NB4 (cell line): ENCODE results near the gene DAG1.

ENCODE experiments used
- MYC ChIP-seq: IDR thresholded peaks from 2 replicates; pipeline ENCODE4 v1.6.1; 2011; ENCODE audit warnings: low read depth, low read length
- POLR2A ChIP-seq: IDR thresholded peaks from 2 replicates; pipeline ENCODE4 v1.6.1; 2011; ENCODE audit warnings: mild to moderate bottlenecking; ENCODE audit not compliant: insufficient read length; ENCODE audit errors: extremely low read depth
- TF ChIP-seq, protein P1 (sequence below): IDR thresholded peaks from one replicate; pipeline ENCODE4 v1.5.1; 2012; ENCODE audit warnings: low read depth, low read length
- TF ChIP-seq, protein P2 (sequence below): IDR thresholded peaks from 2 replicates; pipeline ENCODE4 v1.6.1; 2011; ENCODE audit warnings: low read depth, low read length

DNA sequence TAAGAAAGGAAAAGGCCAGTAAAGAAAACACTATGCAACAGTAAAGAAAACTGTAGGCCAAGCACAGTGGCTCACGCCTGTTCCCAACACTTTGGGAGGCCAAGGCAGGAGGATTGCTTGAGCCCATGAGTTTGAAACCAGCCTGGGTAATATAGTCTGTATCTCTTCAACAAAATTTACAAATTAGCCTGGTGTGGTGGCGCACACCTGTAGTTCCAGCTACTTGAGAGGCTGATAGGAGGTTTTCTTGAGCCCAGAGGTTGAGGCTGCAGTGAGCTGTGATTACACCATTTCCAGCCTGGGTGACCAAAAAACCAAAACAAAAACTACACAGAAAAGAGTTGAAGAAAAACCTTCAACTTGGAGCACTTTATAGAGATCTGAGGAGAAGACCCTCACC, 31.8 kb downstream of the DAG1 start:
- TF ChIP-seq, protein P1, sequence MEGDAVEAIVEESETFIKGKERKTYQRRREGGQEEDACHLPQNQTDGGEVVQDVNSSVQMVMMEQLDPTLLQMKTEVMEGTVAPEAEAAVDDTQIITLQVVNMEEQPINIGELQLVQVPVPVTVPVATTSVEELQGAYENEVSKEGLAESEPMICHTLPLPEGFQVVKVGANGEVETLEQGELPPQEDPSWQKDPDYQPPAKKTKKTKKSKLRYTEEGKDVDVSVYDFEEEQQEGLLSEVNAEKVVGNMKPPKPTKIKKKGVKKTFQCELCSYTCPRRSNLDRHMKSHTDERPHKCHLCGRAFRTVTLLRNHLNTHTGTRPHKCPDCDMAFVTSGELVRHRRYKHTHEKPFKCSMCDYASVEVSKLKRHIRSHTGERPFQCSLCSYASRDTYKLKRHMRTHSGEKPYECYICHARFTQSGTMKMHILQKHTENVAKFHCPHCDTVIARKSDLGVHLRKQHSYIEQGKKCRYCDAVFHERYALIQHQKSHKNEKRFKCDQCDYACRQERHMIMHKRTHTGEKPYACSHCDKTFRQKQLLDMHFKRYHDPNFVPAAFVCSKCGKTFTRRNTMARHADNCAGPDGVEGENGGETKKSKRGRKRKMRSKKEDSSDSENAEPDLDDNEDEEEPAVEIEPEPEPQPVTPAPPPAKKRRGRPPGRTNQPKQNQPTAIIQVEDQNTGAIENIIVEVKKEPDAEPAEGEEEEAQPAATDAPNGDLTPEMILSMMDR = no peak
- TF ChIP-seq POLR2A = no peak
- TF ChIP-seq MYC = no peak
- TF ChIP-seq, protein P2, sequence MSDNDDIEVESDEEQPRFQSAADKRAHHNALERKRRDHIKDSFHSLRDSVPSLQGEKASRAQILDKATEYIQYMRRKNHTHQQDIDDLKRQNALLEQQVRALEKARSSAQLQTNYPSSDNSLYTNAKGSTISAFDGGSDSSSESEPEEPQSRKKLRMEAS = no peak
